Cerebellar cortex (tissue), 1 donor: Measurements from ENCODE around the gene SERPINB6.
"Not testable (repeated sequence)": the region's sequence is repeated elsewhere in the genome, so short reads cannot be mapped to it uniquely, and the experiment has no call there.

Source experiments
- DNase-seq: peaks from one replicate; pipeline ENCODE4 v3.0.0-alpha.2; 2015; ENCODE audit warnings: low spot score

The SERPINB6 gene

GRCh38 chr6:2958776-2959175 is 12.6 kb downstream of the SERPINB6 start:
- no peak for DNase-seq

- no peak for DNase-seq
Measured at GRCh38 chr6:2958331-2958711, 13.0 kb downstream of the SERPINB6 start.

GRCh38 chr6:2957696-2958330 is 13.6 kb downstream of the SERPINB6 start:
- DNase-seq = no peak

DNA sequence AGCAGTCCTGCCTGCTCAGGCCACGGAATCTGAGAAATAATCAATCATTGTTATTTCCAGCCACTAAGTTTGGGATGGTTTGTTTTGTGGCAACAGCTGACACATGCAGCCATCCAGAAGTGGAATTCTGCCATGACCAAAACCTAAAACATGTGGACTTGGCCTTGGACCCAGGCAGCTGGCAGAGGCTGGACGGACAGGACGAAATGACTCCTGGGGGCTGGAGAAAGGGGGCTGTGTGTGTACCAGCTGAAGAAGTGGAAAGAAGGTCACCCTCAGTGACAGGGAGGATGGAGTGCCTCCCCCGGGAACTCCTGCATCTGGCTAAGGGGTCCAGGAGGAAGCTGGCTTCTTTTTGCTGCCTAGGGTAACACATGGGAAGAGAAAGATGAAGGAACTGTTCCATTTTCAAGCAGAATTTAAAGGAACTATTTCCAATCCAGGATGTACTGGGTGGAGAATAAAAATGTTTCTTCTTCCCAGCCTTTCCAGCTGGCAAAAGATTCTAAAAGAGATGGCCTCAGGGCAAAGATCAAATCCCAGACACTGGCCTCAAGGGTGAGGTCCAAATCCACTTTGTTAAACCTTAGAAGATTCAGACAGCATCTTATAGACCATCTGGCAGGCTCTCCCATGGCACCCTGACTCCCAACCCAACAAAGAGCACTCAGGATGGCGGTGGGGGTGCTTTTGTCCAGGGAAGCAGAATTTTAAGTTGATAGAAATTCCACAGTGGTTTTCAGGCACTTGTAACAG is 14.3 kb downstream of the SERPINB6 start:
- no peak for DNase-seq

DNA sequence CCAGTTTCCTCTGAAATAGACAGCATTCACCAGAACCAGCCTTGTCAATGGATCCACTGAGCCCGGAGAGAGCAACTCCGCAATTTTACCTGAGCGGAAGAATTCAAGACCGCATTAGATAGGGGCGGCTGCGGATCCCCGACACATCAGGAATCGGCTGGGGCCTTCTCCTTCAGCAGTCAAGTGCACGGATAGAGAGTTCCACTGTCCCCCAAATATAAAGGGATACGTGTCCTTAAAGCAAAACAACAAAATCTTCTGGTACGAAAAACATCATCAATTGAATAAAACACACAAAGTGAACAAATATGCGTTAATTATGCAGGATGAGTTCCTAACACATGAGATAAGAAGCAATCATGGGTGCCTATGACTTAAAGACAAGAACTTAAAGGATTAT is 18.3 kb downstream of the SERPINB6 start:
- DNase-seq = no peak

DNA sequence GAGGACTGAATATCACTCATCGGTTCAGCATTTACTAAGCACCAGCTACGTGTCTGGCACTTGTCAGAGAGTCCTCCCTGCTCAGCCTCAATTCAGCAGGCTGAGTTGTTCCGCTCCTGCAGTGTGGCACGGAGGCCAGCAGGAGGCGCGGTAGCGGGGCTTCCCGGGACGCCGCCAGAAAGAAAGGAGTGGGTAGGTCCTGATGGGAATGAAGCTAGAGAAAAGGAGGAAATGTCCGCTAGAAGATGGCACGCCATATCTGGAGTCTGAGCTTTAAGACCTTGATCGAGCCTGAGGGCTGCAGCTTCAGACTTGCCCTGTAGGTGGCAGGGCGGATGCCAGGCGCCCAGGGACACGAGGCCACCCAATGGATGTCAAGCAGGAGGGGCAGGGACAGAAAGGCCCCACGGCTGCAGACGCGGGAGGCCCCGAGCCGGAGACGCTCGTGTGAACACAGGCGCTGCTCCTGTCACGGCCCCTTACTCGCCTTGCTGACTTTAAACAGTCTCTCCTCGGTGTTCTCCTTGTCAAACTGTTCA is 18.7 kb downstream of the SERPINB6 start:
- DNase-seq = peak; percentile 81

DNA sequence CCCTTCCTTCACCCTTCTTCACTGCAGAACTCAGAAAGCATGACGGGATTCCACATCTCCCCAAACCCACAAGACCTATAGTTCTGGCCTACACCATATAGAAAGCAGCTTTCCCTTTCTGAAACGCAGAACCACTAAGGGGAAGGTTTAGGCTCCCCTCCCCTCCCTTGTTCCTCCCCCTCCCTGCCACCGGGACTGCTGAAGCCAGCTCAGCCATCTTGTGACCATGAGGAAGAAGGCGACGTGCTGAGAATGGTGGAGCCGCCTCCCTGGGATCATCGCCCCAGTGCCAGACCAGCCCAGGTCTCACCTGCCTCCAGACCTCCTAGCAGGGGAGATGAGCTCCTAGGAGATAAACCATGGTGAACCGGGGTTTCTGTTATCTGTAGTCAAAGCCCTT is 19.6 kb downstream of the SERPINB6 start:
- no peak for DNase-seq

DNA sequence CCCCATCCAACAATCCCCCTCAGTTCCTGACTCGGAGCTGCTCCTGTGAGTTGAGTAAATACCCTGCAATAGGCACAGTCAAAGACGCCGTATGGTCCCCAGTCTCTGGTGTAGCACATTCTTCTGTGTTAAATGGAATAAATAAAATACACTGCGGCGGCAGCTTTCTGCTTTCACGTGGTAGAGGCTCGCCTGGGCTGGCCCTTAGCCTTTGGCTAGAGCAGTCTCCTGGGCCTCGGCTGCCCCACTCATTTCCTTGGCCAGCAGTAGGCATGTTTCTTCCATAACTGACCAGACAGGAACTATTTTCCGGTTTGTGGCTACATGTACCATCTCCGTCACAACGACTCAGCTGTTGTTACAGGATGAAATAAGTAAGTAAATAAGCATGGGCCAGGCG is 20.7 kb downstream of the SERPINB6 start:
- no peak for DNase-seq

- DNase-seq = no peak
Measured at GRCh38 chr6:2949536-2950083, 21.8 kb downstream of the SERPINB6 start.

GRCh38 chr6:2949121-2949520 is 22.2 kb downstream of the SERPINB6 start:
- DNase-seq = no peak

- DNase-seq = no peak
Measured at GRCh38 chr6:2948228-2949025, 22.9 kb downstream of the SERPINB6 start.

- no peak for DNase-seq
Measured at GRCh38 chr6:2947445-2947844, 23.9 kb downstream of the SERPINB6 start.

- no peak for DNase-seq
Measured at GRCh38 chr6:2945153-2945452, 26.3 kb downstream of the SERPINB6 start.

DNA sequence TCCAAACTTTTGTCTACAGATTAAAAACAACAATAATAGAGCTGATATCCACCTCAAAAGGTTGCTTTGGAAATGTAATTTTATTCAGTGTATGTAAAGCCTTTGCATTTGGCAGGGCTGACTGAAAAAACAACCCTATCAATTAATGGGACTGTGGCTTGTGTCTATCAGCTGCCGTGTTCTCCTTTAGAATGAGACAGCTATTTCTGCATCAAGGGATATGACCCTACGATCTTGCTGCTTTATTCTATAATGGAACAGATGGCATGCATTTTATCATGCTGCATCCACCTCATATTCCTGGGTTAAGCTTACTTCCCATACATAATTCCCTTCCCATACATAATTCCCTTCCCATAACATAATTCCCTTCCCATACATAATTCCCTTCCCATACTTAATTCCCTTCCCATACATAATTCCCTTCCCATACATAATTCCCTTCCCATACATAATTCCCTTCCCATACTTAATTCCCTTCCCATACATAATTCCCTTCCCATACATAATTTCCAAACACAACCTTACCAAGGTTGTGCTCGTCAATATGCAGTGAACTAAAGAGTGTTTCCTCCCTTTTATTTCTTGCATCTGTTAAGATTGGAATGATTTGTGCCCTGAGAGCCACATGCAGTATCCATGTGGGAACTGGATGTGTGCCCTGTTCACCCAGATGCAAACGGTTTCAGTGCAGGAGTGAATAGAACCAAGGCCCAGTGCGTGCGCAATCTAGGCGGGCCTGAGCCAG is 26.8 kb downstream of the SERPINB6 start:
- no peak for DNase-seq

GRCh38 chr6:2943564-2943955 is 27.8 kb downstream of the SERPINB6 start:
- DNase-seq = no peak

- DNase-seq = no peak
Measured at GRCh38 chr6:2942914-2943563, 28.3 kb downstream of the SERPINB6 start.

DNA sequence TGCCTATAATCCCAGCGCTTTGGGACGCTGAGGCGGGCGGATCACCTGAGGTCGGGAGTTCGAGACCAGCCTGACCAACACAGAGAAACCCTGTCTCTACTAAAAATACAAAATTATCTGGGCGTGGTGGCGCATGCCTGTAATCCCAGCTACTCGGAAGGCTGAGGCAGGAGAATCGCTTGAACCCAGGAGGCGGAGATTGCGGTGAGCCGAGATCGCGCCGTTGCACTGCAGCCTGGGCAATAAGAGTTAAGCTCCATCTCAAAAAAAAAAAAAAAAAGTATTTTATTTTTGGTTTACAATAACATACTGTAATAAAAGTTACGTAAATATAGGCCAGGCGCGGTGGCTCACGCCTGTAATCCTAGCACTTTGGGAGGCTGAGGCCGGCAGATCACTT is 29.3 kb downstream of the SERPINB6 start:
- DNase-seq = not testable (repeated sequence)

GRCh38 chr6:2940851-2941250 is 30.5 kb downstream of the SERPINB6 start:
- no peak for DNase-seq

GRCh38 chr6:2940010-2940850 is 31.1 kb downstream of the SERPINB6 start:
- DNase-seq = no peak

GRCh38 chr6:2939315-2940009 is 31.9 kb downstream of the SERPINB6 start:
- no peak for DNase-seq
